ENCODE data around the gene UGT1A9.

DNA sequence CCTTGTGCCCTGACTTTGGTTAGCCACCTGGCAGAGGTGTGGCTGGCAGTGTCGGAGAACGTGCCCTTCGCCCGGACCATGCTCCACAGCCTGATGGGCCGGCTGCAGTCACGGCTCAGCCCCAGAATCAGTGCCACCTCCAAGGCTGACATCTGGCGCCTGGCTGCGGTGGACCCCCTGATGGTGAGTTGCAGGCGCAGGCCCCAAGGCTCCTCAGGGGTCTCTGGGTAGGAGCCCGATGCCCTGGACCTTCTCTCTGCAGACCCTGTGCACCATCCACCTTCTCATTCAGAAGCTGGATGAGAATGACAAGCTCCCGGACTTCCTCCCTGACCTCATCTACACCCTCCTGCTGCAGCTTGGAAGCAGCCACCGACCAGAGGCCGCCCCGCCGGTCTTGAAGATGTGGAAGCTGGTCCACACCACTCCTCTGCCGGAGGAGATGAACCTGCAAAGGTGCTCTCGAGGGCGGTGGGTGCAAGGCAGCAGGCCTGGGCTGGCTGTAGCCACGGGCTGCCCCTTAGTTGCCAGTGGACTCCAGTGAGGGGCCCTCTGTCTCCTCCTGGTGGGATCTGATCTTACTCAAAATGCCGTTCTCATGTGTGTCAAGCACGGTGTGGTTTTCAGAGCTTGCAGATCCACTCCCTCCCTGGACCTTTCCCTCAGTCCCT, 150.5 kb downstream of the UGT1A9 start:
- no peak for TF ChIP-seq POLR2A (IDR thresholded peaks at IDR 0.05)
- TF ChIP-seq, protein P1, sequence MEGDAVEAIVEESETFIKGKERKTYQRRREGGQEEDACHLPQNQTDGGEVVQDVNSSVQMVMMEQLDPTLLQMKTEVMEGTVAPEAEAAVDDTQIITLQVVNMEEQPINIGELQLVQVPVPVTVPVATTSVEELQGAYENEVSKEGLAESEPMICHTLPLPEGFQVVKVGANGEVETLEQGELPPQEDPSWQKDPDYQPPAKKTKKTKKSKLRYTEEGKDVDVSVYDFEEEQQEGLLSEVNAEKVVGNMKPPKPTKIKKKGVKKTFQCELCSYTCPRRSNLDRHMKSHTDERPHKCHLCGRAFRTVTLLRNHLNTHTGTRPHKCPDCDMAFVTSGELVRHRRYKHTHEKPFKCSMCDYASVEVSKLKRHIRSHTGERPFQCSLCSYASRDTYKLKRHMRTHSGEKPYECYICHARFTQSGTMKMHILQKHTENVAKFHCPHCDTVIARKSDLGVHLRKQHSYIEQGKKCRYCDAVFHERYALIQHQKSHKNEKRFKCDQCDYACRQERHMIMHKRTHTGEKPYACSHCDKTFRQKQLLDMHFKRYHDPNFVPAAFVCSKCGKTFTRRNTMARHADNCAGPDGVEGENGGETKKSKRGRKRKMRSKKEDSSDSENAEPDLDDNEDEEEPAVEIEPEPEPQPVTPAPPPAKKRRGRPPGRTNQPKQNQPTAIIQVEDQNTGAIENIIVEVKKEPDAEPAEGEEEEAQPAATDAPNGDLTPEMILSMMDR (IDR thresholded peaks at IDR 0.05): no peak
- no peak for TF ChIP-seq POLR2AphosphoS5 (IDR thresholded peaks at IDR 0.05; ENCODE audit: insufficient read depth in 1 of 2, low read depth in 1 of 2)

Data from vagina (tissue), 2 donors.